Suppressor macrophage treated with lipopolysaccharide for 4 hours (primary cell): ENCODE measurements around the gene C3orf18.
"Not testable (repeated sequence)": the region's sequence is repeated elsewhere in the genome, so short reads cannot be mapped to it uniquely, and the experiment has no call there.

Source experiments
- DNase-seq: peaks from one replicate; pipeline ENCODE4 v3.0.0-alpha.2; 2020

The C3orf18 gene

GRCh38 chr3:50519471-50520089 lies 48.0 kb downstream of the C3orf18 start:
- peak; percentile 59 for DNase-seq

GRCh38 chr3:50518436-50518835 lies 49.1 kb downstream of the C3orf18 start:
- no peak for DNase-seq

- DNase-seq, result no peak
These were observed 49.8 kb downstream of the C3orf18 start for GRCh38 chr3:50517721-50518206.

- no peak for DNase-seq
These were observed 51.1 kb downstream of the C3orf18 start for GRCh38 chr3:50516440-50516871.

GRCh38 chr3:50515565-50516439 lies 51.7 kb downstream of the C3orf18 start:
- DNase-seq, result peak; percentile 59

GRCh38 chr3:50512908-50513307 lies 54.6 kb downstream of the C3orf18 start:
- DNase-seq, result not testable (repeated sequence)

GRCh38 chr3:50512131-50512530 lies 55.4 kb downstream of the C3orf18 start:
- DNase-seq, result no peak

GRCh38 chr3:50510325-50510724 lies 57.2 kb downstream of the C3orf18 start:
- no peak for DNase-seq

- DNase-seq, result no peak
These were observed 57.8 kb downstream of the C3orf18 start for GRCh38 chr3:50509715-50510114.

- DNase-seq, result no peak
These were observed 58.7 kb downstream of the C3orf18 start for GRCh38 chr3:50508821-50509220.
